Anterior cingulate cortex (tissue), 58 donors: ENCODE data around the gene DIDO1.
A peak's percentile ranks its signal among the peaks of the same experiment; 100 is the strongest.

Experiments used
- DNase-seq, 58 donors: peaks; one replicate each; lab custom pipeline; 2025; lab: John Stamatoyannopoulos, UW

Gene DIDO1

DNA sequence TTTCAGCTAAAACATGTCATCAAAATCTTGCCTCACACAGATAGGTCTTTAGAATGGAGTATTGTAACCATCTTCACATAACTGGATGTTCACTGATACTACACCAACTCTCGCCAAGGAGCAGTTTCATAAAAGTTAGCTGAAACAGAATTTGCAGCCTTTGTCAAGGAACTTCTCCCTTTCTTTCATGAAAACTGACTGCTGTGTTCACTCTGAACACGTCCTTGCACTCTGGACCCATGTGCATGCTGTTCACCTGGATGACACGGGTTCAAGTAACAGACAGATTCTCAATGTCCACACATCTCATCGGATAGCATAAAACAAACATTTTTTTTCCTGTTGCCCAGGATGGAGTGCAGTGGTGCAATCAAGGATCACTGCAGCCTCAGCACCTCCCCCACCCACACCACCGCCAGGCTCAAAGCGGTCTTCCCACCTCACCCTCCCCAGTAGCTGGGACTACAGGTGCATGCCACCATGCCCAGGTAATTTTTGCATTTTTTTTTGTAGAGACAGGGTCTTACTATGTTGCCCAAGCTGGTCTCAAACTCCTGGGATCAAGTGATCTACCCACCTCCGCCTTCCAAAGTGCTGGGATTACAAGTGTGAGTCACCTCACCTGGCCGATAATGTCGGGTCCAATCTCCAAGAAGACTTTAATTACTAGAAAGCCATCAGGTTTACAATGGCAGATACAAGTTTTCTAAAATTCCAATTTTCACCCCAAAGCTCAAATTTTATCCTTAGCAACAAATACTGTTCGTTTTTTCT is 9.4 kb downstream of the DIDO1 start:
- DNase-seq = no peak

DNA sequence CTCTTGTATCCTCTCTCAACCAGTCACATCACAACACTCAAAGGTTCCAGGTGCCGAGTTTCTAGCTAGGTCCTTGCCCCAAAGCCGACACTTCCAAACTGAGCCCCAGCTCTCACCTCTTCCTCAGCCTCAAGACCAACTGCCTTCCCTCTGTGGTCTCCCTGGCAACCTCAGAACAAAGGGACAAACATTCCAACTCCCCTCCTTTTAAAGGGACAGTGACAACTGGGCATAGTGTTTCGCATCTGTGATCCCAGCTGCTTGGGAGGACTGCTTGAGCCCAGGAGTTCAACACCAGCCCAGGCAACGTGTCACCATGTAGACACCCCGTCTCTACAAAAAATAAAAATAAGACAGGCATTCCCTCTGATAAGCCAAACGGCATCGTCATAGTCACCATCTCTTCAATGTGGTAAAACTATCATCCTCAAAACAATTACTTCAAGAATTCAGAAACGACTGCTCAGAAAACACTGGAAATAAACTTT is 11.3 kb downstream of the DIDO1 start:
- peak in 14 of 58 donors; percentile 8 to 55 (median 28) for DNase-seq

DNA sequence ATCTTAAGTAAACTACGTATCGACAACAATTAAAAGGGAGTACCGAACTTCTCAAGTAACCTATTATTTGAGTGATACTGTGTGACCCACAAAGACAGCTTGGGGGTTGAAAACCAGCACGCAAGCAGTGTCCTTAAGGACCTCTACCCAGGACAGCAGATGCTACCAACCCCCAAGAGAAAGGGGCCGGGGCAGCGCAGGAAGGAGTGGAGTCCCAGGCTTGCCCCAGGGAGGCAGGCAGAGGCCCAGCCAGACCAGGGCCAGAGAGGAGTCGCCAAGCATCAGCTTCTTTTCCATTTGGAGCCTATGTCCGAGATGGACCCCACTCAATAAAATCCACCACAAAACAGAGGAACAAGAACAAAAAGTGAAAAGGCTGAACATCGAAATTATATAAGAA is 11.9 kb downstream of the DIDO1 start:
- DNase-seq = no peak

DNA sequence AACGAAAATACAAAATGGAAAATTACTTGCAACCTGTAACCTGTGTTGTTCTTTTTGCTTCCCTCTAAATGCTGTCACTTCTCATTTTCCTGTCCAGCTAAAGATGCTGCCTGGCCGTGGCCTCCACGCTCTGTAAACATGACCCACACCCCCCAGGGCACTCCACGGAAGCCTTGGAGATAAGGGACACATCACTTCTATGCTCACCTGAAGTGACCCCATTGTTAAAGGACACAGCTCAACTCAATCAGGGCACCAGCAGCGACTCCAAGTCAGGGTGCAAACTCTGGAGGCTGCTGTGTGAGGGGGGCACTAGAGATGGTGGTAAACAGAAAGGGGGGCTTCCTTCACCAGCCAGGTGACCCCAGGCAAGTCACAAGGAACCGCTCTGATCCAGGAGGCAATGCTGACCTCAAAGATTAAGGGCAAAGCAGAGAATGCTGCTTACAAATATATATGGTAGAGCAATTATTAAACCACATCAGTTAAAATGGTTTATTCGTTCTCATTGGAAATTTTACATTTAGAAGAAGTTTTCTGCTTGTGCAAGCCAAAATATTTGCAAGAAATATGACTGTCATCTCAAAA is 13.2 kb downstream of the DIDO1 start:
- DNase-seq = no peak

DNA sequence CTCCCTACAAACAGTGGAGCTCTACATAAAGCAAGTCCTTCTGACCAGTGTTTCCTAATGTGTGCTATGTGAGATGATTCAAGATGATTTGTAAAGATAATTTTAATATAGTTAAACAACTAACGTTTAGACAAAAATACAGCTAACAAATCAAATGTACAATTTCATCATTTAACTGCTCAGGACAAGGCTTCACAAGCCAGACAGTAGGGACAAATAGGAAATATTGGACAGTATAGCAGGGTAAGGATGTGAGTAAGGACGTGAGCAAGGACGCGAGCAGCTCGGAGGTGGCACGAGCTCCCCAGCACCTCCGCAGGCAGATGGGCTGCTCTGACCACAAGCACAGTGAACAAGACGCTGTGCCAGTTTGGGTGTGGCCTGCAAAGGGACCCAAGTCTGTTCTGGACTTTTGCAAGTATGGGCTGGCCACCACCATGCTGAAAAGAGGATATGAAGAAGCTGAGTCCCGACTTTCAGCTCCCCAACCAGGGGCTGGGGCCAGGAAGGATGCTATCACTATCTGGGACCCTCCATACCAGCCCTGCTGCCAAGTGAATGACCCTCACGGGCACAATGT is 14.5 kb downstream of the DIDO1 start:
- DNase-seq = no peak

DNA sequence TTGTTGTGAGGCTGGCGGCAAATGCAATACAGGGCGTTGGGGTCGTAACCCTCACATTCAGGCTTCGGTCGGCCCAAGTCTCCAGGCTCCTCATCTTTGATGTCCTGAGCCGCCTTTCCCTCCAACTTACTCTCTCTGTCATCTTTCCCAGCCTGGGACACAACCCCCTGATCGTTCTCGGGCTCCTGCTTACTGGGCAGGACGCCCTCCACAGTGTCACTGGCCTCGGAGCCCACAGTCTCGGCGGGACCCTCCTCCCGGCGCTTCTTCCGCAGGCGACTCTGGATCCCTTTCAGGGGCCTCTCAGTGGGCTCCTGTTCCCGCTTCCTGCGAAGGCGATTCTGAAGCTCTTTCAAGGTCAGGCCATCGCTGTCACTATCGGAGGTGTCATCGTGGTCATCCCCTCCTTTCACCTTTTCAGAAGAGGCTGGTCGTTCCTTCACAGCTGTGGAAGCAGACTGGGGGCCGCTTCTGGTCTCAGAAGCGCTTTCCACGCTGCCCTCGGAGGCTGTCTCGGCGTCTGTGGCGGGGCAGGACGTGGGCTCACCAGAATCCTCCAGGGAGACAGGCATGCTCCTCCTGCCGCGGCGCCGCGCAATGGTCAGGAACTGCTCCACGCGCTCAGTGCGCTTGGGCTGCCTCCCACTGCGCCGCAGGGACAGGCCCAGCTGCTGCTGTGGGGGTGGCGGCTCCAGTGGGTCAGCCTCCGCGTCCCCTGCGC is 15.4 kb downstream of the DIDO1 start:
- DNase-seq = no peak

DNA sequence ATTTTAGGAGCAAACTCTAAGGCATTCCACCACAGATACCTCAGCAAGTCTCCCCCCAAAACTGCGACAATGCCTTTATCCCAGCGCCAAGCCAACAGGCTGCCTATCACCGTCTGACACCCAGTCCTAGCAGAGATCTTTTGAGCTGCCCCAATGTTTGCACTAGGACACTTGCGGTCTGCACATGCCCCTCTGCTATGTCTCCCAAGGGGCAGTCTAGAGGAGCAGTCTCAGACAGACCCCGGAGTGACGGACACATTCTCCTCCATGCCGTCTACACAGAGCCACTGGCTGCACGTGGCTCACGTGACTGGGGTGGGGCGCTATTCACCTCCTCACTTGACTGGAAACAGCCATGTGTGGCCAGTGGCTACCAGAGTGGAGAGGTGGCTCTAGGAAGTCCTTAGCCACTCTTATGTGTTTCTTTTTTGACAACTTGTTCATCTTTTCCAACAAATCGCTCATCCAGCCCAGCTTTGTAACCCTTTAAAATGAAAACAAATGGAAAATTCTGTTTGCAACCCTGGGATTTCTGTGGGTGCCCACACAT is 16.0 kb downstream of the DIDO1 start:
- DNase-seq = no peak

DNA sequence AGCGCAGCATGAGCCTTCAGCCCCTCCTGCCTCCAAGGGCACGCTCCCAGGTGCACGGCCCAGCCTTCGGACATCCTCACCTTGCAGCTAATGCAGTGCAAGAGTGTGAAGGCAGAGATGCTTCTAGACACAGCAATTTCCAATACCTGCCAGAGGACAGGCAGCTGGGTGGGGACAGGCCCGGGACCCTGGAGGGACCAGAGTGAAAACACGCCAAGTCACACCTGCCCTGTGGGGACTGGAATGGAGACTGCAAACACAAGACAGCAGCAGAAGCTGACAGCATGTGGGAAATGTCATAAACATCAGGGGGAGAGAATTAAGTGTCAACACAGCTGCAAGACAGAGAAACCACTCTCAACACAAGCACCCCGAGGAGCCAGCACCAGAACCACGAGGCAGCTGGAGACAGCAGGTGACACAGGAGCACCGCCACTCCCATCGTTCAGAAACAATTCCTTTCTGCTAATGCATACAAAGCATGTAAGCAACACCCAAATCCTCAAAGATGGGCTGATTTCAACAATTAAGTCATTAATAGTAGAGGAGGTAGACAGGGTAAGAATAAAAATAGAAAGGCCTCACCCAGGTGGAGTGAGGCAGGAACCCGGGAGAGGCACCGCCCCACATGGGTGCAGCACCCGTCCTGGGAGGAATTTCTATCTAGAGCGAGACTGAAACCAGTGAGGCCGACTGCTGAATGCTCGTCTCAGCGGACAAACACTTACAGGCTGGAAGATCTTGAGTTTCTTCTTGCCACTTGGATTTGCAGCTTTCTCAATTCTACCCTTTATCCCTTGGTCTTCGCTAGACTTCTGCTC is 17.1 kb downstream of the DIDO1 start:
- peak in 1 of 58 donors; percentile 38 for DNase-seq

DNA sequence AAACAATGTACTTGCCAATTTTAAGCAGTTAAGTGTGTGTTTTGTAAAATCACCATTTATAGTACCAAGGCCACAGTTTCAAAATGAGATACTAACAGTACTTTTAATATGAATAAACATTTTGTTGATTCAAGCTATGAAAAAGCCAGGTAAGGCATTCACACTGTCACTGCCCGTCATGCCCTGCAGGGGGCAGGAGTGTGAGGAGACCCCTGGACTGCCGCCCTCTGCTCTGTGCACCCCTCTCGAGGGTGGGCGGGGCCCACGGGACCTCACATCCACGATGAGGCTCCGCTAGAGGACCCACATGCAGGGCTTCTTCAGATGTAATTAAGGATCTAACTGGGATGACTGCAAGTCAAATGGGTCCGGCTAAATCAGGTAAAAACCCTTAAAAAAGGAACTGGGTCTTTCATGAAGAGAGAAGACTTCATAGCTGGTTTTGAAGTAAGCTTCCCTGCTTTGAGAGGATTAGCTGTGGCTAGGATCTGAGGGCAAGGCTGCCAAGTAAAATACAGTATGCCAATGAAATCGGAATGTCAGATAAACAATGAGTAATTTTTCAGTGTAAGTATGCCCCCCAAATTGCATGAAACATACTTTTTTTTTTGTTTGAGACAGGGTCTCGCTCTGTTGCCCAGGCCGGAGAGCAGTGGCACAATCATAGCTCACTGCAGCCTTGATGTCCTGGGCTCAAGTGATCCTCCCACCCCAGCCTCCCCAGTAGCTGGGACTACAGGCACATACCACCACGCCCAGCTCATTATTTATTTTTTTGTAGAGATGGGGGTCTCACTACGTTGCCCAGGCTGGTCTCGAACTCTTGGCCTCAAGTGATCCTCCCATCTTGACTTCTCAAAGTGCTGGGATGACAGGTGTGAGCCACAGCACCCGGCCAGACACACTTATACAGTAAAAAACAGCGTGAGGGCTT is 18.7 kb downstream of the DIDO1 start:
- DNase-seq = no peak

DNA sequence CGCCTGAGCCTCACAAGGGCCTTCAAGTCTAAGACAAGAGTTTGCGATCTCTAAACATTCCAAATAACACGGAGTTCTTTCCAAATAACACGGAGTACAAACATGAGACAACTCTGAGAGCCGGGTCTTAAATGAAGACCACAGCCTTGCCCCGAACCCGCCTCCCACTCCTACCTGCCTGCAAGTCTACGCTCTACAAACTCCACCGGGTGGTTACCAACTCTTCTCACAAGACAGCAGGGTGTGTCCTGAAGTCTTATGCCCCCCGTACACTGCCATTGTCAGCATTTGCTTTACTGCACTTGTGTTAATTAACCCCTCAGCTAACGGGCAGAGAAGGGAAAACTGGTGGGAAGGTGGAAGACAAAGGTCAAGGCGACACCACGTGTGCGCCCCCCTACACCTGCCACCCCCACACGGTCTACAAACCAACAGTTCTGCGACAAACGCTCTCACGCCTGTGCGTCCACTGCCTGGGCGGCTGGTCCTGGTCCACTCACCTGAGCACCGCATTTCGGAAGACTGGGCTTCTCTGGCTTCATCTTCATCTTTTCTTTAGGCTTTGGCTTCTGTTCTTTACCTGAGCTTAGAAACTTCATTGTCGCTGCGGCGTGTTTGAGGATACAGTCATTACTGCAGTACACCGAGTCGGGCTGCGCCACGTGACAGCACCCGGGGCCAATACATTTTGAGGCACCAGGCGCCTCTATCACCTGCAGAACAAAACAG is 19.5 kb downstream of the DIDO1 start:
- no peak for DNase-seq

DNA sequence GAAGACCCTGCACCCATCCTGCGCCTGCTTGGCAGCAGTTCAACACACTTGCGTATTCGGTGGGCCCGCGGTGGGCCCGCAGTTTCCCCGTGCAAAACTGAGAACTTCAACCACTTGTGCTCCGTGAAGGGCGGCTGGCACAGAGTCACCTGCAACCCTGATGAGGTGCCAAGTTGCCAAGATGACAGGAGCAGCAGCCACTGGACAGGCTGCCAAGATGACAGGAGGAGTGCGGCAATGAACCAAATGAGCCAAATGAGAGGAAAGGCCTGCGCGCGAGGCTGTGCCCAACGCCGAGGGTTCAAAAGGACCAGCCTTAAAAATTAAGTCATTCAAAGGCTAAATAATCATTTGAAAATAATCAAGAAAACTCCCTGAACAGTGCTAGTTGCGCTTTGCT is 20.1 kb downstream of the DIDO1 start:
- DNase-seq = peak in 12 of 58 donors; percentile 5 to 39 (median 18)

DNA sequence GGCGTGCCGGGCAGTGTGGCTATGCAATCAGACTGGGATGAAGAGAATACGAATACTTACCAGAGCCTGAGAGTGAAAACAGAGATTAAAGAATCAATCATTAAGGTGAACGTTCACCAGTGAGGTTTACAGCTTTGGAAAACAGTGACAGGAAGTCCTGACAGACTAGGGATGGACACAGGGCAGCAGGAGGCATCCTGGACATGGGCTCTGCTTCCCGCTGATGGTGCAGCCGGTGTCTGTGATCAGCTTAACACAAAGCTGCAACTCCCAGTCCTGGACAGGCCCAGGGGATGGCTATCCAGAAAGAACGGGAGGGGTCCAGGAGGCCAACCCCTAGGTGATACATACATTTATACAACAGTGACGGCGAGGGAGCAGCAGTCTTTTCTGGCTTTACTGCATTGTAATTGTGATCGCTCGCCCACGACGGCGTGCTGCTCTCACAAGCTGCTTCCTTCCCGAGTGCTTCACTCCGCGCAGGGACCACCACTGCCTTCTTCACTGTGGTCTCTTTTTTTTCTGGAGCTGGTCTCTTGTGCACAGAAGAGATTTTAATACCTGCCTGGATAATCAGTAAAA is 20.7 kb downstream of the DIDO1 start:
- no peak for DNase-seq

DNA sequence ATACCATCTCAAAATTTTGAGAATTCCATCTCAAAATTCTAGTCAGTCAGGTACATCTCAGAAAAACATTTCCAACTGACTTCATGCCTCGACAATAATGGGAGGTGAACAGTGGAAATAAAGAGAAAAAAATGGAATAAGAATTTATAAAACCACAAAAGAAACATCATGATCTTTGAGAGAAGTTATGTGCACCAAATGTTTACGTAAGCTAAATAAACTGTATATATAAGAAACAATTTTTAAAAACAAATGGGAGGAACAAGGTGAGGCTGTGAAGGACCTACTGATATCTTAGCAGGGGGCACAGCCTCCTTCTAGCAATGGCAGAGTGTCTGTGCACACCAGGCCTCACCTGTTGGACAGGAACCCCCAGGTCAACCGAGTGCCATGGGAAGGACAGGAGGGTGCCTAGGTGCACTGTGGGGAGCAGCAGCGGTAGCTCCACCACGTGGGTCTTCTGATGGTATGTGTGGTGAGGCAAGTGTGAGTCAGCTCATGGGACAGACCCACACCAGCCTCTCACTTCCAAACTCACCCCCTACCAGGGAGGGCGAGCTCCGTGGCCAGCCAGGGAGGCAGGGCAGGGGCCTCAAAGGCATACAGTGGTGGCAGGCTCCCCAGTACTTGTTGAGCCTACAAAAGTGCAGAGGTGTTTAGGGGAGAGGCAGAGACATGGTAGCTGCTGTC is 23.2 kb downstream of the DIDO1 start:
- no peak for DNase-seq

DNA sequence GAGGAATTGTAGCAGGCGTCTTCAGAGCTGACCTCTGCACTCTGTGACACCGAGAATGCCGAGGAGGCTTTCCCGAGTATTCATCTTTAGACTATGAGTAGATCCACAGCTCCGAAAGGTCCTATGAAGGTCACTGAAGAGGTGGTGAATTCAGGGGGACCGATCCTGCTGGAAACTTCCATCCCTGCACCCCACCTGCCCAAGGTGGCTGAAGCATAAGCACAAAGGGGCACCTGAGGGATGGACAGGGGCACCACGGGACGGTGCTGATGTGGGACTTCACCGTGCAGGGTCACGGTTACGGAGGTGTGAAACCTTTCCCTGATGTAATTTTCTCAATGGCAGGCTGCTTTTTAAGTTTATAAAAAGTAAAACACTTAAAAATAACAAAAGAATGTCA is 24.4 kb downstream of the DIDO1 start:
- no peak for DNase-seq

DNA sequence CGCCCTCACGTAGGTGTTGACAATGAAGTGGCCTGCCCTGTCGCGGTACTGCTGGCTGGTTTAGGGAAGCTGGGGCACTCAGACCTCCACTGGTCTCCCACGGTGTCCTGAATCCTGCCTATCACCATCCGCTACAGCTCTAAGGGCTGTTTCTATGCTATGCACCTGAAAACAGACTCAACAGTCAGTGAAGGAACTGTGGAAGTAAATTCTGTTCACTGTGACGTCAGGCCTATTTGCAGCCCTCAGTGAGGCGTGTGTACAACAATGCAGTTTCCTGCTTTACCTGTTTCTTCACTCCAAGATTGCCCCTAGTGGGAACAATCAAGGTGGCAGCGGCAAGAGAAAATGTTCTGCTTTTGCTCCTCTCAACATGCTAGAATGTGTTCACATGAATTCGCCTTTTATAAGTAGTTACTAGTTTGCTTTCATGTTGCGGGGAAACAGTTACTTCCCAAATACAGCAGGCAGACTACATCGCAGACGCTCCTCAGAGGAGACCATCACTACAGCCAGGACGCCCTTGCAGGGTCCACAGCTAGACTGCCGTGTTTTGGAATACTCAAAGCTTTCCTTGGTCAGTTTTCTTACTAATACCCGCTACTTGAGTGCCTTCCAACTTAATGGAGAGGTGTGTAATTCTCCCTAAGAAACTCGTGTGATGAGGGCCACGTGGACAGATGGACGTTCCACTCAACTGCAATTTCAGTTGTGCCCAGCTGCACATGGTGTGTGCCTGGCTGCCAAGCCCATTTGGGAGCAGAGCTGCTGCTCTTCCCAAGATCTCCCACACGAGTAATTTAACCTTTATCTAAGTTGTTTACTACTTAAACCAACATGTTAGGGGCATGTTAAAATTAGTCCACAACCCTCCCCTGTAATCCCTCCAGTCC is 25.4 kb downstream of the DIDO1 start:
- DNase-seq = no peak

DNA sequence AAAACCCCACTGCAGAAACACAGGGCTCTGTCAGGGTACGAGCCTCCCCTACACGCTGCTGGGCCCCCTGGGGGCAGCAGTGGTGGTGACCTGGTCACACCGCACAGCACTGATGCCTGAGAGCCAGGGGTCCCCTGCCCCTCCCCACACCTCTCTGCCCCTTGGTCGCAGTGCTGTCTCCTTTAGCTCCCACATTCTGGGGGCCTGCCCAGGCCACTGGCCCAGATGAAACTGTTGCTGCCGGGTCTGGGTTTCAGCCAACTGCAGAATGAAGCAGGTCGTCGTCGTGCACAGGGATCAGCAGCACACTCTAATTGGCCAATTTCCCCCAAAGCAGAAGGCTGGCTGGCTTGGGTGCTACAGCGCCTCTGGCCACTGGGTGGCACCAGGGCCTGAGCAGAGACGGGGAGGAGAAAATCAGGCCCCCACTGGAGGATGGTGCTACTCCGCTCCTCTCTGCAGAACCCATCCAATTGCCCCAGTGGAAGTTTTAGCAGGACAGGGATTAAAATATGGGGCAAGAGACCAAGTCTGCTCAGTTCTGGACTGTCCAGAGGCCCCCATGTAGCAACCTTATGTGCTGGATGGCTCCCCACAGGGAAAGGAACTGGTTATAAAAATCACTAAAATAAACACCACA is 26.1 kb downstream of the DIDO1 start:
- DNase-seq = peak in 56 of 58 donors; percentile 8 to 90 (median 64)
